A549 (cell line): Measurements from ENCODE around the gene IL2RA. TPM values are rescaled to one million over a fixed set of nuclear protein-coding genes. Genes with fewer than 3 reads are reported as not detected.

ENCODE experiments used
- ATAC-seq, 2 experiments: fragments of 200-7000 bp in 1 of 2; fragments of >200 bp in 1 of 2; cut with Nextera tagmentation in 1 of 2; cut with Tn5 transposase in 1 of 2; 3 replicates each; pipeline versions ENCODE4 v1.8.0 to v1.9.1; 2018 to 2020; ENCODE audit warnings: mild to moderate bottlenecking in 1 of 2, moderate library complexity in 1 of 2
- CTCF ChIA-PET: fragments of 300-600 bp; sonication (Branson Sonifier 250); formaldehyde crosslinking; extraction: SDS; loops from one replicate; lab custom pipeline; 2021; ENCODE audit warnings: antibody characterized with exemption, inconsistent platforms; lab: Yijun Ruan, JAX
- POLR2A ChIA-PET: fragments of 350-600 bp; formaldehyde crosslinking; extraction: SDS; loops from one replicate; lab custom pipeline; 2021; ENCODE audit warnings: antibody characterized with exemption, inconsistent platforms; lab: Yijun Ruan, JAX
- DNase-seq, 2 experiments: peaks; one replicate each; pipeline versions ENCODE4 v3.0.0 to v3.0.0-alpha.2; 2011 to 2016; ENCODE audit warnings: low read depth in 1 of 2, low spot score in 1 of 2
- FAIRE-seq: peaks from 2 replicates; lab custom pipeline; 2011; peaks lifted over from hg19 to GRCh38; lab: Jason Lieb, UNC
- H3K27ac ChIP-seq, 2 experiments: fragments of >200 bp; sonication (Bioruptor Twin); formaldehyde crosslinking; 3 replicates each; pipeline ENCODE4 v1.5.1; 2016 to 2017
- H3K4me1 ChIP-seq: fragments of >200 bp; sonication (Bioruptor Twin); formaldehyde crosslinking; 3 replicates; pipeline ENCODE4 v1.6.1; 2016
- H3K4me2 ChIP-seq: fragments of >200 bp; sonication (Bioruptor Twin); formaldehyde crosslinking; 3 replicates; pipeline ENCODE4 v1.6.1; 2016
- H3K4me3 ChIP-seq: fragments of >200 bp; sonication (Bioruptor Twin); formaldehyde crosslinking; 3 replicates; pipeline ENCODE4 v1.5.1; 2016
- H3K9me3 ChIP-seq: fragments of >200 bp; sonication (Bioruptor Twin); formaldehyde crosslinking; 3 replicates; pipeline ENCODE4 v1.6.1; 2016
- ATOH8 ChIP-seq: fragments of 250-450 bp; sonication (Bioruptor Pico); IDR thresholded peaks from 2 replicates; pipeline ENCODE4 v1.5.0; 2020; ENCODE audit warnings: low read depth, mild to moderate bottlenecking, moderate library complexity
- CBX8 ChIP-seq: fragments of 200-600 bp; sonication (generic); IDR thresholded peaks from 2 replicates; pipeline ENCODE4 v1.6.1; 2016
- CHD4 ChIP-seq: fragments of 200-600 bp; sonication (generic); IDR thresholded peaks from 2 replicates; pipeline ENCODE4 v1.6.1; 2016; ENCODE audit warnings: antibody characterized with exemption, mild to moderate bottlenecking, borderline replicate concordance
- E2F6 ChIP-seq: IDR thresholded peaks from 2 replicates; pipeline ENCODE4 v1.6.1; 2012; ENCODE audit warnings: low read depth, borderline replicate concordance
- EHF ChIP-seq: fragments of 250-450 bp; sonication (Bioruptor Pico); IDR thresholded peaks from 2 replicates; pipeline ENCODE4 v1.5.0; 2020; ENCODE audit warnings: mild to moderate bottlenecking
- ELK1 ChIP-seq: fragments of 150-350 bp; IDR thresholded peaks from 2 replicates; pipeline ENCODE4 v1.6.1; 2014; ENCODE audit warnings: low read depth, mild to moderate bottlenecking, low read length
- FOSL2 ChIP-seq, 2 experiments: fragments of 450-650 bp in 1 of 2; fragments of >200 bp in 1 of 2; sonication (Bioruptor Twin) in 1 of 2; formaldehyde crosslinking; IDR thresholded peaks; 2 replicates each; pipeline versions ENCODE4 v1.5.0 to v1.6.1; 2016 to 2020; ENCODE audit warnings: mild to moderate bottlenecking in 1 of 2, moderate library complexity in 1 of 2
- FOXS1 ChIP-seq: fragments of 250-450 bp; sonication (Bioruptor Pico); IDR thresholded peaks from 2 replicates; pipeline ENCODE4 v1.5.0; 2020; ENCODE audit warnings: mild to moderate bottlenecking, moderate library complexity
- GATA3 ChIP-seq: IDR thresholded peaks from 2 replicates; pipeline ENCODE4 v1.6.1; 2012; ENCODE audit warnings: borderline replicate concordance
- HDAC2 ChIP-seq: fragments of 200-600 bp; sonication (generic); IDR thresholded peaks from 2 replicates; pipeline ENCODE4 v1.6.1; 2016
- HOXB5 ChIP-seq: fragments of 250-450 bp; sonication (Bioruptor Pico); IDR thresholded peaks from 2 replicates; pipeline ENCODE4 v1.5.0; 2020; ENCODE audit warnings: mild to moderate bottlenecking, moderate library complexity
- JUN ChIP-seq, 2 experiments: fragments of >200 bp; sonication (Bioruptor Twin); formaldehyde crosslinking; IDR thresholded peaks; 2 replicates in 1 of 2; 3 replicates in 1 of 2; pipeline ENCODE4 v1.6.1; 2016 to 2017
- NFE2L2 ChIP-seq: fragments of 150-350 bp; conservative IDR thresholded peaks from 2 replicates; pipeline ENCODE4 v1.6.1; 2014; ENCODE audit warnings: low read length
- NR3C1 ChIP-seq: fragments of >200 bp; sonication (Bioruptor Twin); formaldehyde crosslinking; IDR thresholded peaks from 3 replicates; pipeline ENCODE4 v1.6.1; 2017
- PBX3 ChIP-seq: IDR thresholded peaks from 2 replicates; pipeline ENCODE4 v1.6.1; 2012
- REST ChIP-seq: fragments of 200-600 bp; sonication (generic); IDR thresholded peaks from 2 replicates; pipeline ENCODE4 v1.6.1; 2016; ENCODE audit warnings: antibody characterized with exemption, mild to moderate bottlenecking, moderate library complexity
- SMC3 ChIP-seq: fragments of >200 bp; sonication (Bioruptor Twin); formaldehyde crosslinking; IDR thresholded peaks from 3 replicates; pipeline ENCODE4 v1.6.1; 2018; ENCODE audit warnings: inconsistent platforms
- TFCP2L1 ChIP-seq: fragments of 250-450 bp; sonication (Bioruptor Pico); IDR thresholded peaks from 2 replicates; pipeline ENCODE4 v1.5.0; 2021; ENCODE audit warnings: mild to moderate bottlenecking
- TP53 ChIP-seq: fragments of 250-450 bp; sonication (Bioruptor Pico); IDR thresholded peaks from 2 replicates; pipeline ENCODE4 v1.5.0; 2021; ENCODE audit warnings: mild to moderate bottlenecking, moderate library complexity
- ZNF302 ChIP-seq: fragments of 250-450 bp; sonication (Bioruptor Pico); IDR thresholded peaks from 2 replicates; pipeline ENCODE4 v1.9.0; 2021; ENCODE audit warnings: inconsistent platforms, mild to moderate bottlenecking, moderate library complexity
- WGBS: methylation state at CpG from one replicate; pipeline ENCODE4 v1.1.6; 2017; ENCODE audit errors: missing lambda C conversion rate; 5-methylcytosine and 5-hydroxymethylcytosine counted together
- polyA plus RNA-seq, 4 experiments: library from polyadenylated mRNA; depleted of rRNA in 3 of 4; stranded (reverse); fragments of >200 nt; fragmentation: RNase III in 1 of 4; extraction: RNeasy Plus Mini Kit Qiagen cat#74134 plus additional on column Dnase treatment in 1 of 4; gene quantifications; 2 replicates in 3 of 4; 3 replicates in 1 of 4; pipeline ENCODE4 v1.2.3, GENCODE V29; 2011 to 2017

Gene IL2RA
- polyA plus RNA-seq, 2 of the 4 experiments (the other 2 are of a cell fraction) = not detected

GRCh38 chr10:6009961-6010360 lies 52.2 kb downstream of the IL2RA start (continued):
- no peak for TF ChIP-seq ELK1
- no peak for TF ChIP-seq CBX8
- TF ChIP-seq HOXB5 (CRISPR knock-in tag) = no peak

GRCh38 chr10:6009150-6009549 lies 53.0 kb downstream of the IL2RA start:
- Histone ChIP-seq H3K4me3 (no peak overlapping the region), H3K4me1 (no peaks in the 10 kb centered on the region), H3K4me2 (no peak overlapping the region), H3K9me3 (peaks cover 15% of the 10 kb centered on the region), H3K27ac (no peak overlapping the region)
- CTCF ChIA-PET = no interaction called here
- POLR2A ChIA-PET = no interaction called here
- WGBS = 32% methylated on average over 2 of the region's 2 CpGs
- FAIRE-seq (no peak), ATAC-seq (no peak), DNase-seq (no peak)
- no peak for TF ChIP-seq JUN (IDR thresholded peaks at IDR 0.05)
- no peak for TF ChIP-seq CHD4
- no peak for TF ChIP-seq REST
- TF ChIP-seq HDAC2 = no peak
- no peak for TF ChIP-seq FOSL2 (IDR thresholded peaks at IDR 0.05)
- TF ChIP-seq FOSL2 (CRISPR knock-in tag; IDR thresholded peaks at IDR 0.05) = no peak; the same call in 1 of the 2 replicates
- no peak for TF ChIP-seq EHF (CRISPR knock-in tag)
- no peak for TF ChIP-seq NR3C1
- TF ChIP-seq PBX3 = no peak
- TF ChIP-seq ATOH8 (CRISPR knock-in tag) = no peak
- TF ChIP-seq FOXS1 = no peak
- TF ChIP-seq E2F6 = no peak
- TF ChIP-seq SMC3 = no peak
- no peak for TF ChIP-seq NFE2L2
- no peak for TF ChIP-seq CBX8
- no peak for TF ChIP-seq GATA3
- no peak for TF ChIP-seq TFCP2L1 (CRISPR knock-in tag)
- no peak for TF ChIP-seq TP53
- TF ChIP-seq ZNF302 (CRISPR knock-in tag) = no peak
